GM21619 (cell line): ENCODE measurements around the gene OSBPL7.
"Not testable (repeated sequence)": the region's sequence is repeated elsewhere in the genome, so short reads cannot be mapped to it uniquely, and the experiment has no call there.

Source experiments
- ATAC-seq: cut with Tn5 transposase; IDR thresholded peaks from one replicate; pipeline ENCODE4 v1.9.1; 2021; ENCODE audit not compliant: unreplicated experiment

Gene OSBPL7

DNA sequence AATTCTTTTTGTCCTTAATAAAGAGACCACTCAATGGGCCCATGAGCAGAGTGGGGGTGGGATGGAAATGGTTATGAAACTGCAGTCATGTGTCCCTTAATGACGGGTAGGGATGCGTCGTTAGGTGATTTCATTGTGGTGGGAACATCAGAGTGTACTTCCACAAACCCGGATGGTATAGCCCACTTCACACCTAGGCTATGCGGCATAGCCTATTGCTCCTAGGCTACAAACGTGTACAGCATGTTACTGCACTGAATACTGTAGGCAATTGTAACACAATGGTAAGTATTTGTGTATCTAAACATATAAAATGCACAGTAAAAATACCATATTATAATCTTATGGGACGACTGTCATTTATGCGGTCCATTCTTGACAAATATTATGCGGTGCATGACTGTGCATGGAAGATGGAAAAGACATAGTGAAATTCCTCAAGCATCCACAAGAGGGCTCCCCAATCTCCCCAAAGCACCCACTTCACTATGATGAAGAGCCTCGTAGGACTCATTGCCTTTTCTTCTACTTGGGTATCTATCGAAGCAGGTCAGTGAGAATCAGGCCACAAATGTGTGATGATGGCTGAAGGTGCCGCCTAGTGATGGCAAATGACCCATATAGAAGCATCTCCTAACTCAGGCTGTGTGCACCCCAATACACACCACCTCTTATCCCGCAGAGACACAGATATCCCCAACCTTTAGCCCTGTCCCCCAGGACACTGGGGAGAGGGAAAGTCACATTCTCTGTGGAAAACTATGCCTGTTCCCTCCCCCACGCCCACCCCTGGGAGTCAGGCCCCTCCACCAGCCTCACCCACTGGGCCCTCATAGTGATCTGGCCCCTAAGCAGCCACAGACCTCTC lies 45.0 kb downstream of the OSBPL7 start:
- ATAC-seq: no peak

DNA sequence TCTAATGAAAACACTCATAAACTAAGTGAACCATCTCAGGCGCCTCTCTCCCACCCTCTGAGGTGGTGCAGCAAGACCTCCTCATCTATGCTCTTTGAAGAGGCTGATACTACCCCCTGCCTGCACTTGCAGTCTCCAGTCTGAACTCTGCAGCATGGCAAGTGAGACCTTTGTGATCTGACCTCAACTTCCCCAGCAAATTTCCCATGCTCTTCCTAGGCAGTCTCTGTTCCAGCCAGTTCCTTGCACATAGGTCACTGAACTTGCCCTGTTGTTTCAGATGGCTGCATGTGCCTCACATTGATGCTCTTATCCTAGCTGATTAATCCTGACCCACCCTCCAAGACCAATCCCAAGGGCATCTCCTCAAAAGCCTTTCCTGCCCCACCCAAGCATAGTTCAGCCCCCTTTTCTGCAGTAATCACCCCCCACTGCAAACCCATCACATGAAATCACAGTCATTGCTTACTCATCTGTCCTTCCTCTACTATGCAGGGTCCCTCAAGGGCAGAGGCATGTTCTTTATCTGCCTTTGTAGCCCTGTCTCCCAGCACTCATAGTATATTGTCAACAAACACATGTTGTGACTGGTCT lies 46.5 kb downstream of the OSBPL7 start:
- ATAC-seq: no peak

DNA sequence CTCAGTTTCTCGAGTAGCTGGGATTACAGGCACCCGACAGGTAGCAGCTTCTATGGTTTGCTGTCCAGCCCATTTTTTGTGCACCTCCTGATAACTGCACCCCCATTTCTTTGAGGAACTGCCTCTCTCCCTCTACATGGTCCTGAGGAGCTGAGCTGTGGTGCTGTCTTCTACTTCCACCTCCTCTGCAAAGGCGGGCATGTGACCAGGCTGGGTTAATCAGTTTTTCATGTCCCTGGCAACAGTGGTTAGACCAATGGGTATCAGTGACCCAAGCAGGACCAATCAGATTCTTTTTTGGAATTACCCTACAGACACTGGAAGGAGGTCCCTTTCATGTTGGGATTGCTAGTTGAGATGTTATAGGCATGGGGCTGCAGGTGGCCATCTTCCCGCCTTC lies 47.3 kb downstream of the OSBPL7 start:
- no peak for ATAC-seq

DNA sequence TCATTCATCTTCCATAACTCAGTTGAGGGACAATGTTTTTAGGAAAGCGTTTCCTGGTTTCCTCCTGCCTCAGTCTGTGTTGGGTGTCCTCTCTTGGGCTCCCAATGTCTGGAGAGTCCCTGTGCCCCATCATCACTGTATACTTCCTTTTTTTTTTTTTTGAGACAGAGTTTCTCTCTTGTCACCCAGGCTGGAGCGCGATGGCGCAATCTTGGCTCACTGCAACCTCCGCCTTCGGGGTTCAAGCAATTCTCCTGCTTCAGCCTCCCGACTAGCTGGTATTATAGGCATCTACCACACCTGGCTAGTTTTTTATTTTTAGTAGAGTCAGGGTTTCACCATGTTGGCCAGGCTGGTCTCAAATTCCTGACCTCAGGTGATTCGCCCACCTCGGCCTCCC lies 47.9 kb downstream of the OSBPL7 start:
- ATAC-seq: not testable (repeated sequence)

DNA sequence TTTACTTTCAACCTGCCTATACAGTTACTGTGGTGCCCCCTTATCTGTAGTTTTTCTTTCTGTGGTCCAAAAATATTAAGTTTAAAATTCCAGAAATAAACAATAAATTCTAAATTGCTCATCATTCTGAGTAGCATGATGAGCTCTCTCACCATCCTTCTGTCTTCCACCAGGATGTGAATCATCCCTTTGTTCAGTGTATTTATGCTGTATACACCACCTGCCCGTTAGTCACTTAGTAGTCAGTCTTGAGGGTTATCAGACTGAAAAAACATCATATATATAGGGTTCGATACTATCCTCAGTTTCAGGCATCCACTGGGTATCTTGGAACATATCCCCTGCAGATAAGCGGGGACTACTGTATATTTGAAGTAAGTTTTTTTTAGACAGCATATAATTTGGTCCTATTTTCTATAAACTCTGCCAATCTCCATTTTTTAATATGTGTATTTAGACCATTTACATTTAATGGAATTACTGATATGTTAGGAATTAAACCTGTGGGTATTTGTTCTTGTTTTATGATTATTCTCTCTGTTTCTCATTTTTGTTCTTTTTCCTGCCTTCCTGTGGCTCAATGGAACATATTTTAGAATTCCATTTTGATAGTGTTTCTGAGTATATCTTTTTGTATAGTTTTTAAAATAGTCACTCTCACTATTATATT lies 57.5 kb downstream of the OSBPL7 start:
- no peak for ATAC-seq

DNA sequence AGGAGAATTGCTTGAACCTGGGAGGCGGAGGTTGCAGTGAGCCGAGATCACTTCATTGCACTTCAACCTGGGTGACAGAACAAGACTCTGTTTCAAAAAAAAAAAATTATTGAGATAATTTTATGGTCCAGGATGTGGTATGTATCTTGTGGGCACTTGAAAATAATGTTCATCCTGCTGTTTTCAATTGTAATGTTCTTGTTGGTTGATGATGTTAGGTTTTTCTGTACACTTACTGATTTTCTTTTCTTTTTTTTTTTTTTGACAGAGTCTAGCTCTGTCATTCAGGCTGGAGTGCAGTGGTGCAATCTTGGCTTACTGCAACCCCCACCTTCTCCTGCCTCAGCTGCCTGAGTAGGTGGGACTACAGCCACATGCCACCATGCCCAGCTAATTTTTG lies 58.9 kb downstream of the OSBPL7 start:
- ATAC-seq: no peak

DNA sequence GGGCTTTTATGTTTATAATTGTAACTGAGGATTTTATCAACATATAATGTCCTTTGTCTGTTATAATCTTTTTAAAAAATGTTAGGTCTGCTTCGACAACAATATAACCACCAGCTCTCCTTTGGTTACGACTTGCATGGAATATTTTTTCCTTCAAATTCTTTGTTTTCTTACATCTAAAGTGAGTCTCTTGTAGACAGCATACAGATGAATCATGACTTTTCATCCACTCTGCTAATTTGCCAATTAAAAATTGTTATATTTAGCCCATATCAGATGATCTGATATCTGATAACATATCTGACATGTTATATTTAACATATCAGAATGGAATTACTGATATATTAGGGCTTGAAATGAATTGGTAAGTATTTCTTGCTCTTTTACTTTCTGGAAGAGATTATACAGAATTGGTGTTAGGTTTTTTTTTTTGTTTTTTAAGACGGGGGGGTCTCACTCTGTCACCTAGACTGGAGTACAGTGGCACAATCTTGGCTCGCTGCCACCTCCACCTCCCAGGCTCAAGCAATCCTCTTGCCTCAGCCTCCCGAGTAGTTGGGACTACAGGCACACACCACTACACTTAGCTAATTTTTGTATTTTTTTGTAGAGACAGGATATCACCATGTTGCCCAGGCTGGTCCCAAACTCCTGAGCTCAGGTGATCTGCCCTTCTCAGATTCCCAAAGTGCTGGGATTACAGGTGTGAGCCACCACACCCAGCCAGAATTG lies 61.0 kb downstream of the OSBPL7 start:
- no peak for ATAC-seq

DNA sequence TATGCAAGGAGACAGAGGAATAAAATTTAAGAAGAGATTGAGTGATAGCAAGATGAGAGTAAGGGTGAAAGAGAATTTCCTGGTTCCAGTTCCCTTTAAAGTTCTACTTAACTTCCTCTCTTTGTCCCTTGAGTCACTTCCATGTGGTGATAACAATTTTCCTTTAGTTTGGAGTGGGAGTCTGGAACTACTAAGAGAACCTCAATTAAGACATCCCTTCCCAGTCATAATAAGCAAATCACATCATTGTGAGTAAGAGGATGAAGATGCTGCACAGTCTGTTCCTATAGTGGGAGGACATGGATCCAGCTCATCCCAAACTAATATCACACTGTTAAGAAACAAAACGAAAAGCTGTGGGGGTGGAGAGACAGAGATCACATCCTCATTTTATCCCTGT lies 64.2 kb downstream of the OSBPL7 start:
- ATAC-seq: no peak
